MM.1S (cell line): Measurements from ENCODE around the gene ATP1B4.

Experiments
- EZH2 ChIP-seq: fragments of 300-600 bp; sonication (generic); optimal IDR thresholded peaks from 2 replicates; pipeline ENCODE3; 2017; ENCODE audit warnings: low read depth, mild to moderate bottlenecking, antibody characterized with exemption, low read length, mixed read lengths
- EZH2phosphoT487 ChIP-seq: fragments of 300-600 bp; sonication (generic); IDR thresholded peaks from 2 replicates; pipeline ENCODE4 v1.6.1; 2018; ENCODE audit warnings: antibody characterized with exemption, low read length
- TF ChIP-seq, protein P1 (sequence below): fragments of 300-600 bp; sonication (generic); IDR thresholded peaks from 2 replicates; pipeline ENCODE4 v1.5.1; 2016; ENCODE audit warnings: antibody characterized with exemption, low read length, mixed read lengths

DNA sequence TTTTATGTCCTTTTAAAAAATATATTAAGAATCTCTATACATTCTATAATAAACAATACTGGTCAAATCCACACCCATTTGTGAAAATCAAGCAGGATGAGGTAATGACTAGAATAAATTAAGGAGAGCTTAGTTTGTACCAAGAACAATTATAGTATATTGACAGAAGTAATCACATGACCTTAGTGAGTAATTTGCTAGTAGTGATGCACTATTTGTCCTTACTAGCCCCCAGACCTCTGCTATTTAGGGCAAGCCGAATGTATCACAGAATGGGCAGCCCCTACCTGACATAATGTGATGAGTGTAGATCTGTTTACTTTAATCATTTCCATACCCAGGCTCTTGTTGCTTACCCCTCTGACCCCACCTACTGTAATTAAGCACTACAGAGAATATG is 15.8 kb downstream of the ATP1B4 start:
- no peak for TF ChIP-seq EZH2phosphoT487
- TF ChIP-seq, protein P1, sequence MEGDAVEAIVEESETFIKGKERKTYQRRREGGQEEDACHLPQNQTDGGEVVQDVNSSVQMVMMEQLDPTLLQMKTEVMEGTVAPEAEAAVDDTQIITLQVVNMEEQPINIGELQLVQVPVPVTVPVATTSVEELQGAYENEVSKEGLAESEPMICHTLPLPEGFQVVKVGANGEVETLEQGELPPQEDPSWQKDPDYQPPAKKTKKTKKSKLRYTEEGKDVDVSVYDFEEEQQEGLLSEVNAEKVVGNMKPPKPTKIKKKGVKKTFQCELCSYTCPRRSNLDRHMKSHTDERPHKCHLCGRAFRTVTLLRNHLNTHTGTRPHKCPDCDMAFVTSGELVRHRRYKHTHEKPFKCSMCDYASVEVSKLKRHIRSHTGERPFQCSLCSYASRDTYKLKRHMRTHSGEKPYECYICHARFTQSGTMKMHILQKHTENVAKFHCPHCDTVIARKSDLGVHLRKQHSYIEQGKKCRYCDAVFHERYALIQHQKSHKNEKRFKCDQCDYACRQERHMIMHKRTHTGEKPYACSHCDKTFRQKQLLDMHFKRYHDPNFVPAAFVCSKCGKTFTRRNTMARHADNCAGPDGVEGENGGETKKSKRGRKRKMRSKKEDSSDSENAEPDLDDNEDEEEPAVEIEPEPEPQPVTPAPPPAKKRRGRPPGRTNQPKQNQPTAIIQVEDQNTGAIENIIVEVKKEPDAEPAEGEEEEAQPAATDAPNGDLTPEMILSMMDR = no peak
- no peak for TF ChIP-seq EZH2
